NB4 (cell line): ENCODE results near the gene ETV5.

Experiments used
- CTCF ChIP-seq: IDR thresholded peaks from one replicate; pipeline ENCODE4 v1.5.1; 2012; ENCODE audit warnings: low read depth, low read length
- MAX ChIP-seq: IDR thresholded peaks from 2 replicates; pipeline ENCODE4 v1.6.1; 2011; ENCODE audit warnings: low read depth, low read length
- MYC ChIP-seq: IDR thresholded peaks from 2 replicates; pipeline ENCODE4 v1.6.1; 2011; ENCODE audit warnings: low read depth, low read length
- POLR2A ChIP-seq: IDR thresholded peaks from 2 replicates; pipeline ENCODE4 v1.6.1; 2011; ENCODE audit warnings: mild to moderate bottlenecking; ENCODE audit not compliant: insufficient read length; ENCODE audit errors: extremely low read depth

GRCh38 chr3:186004209-186004608 lies 104.7 kb downstream of the ETV5 start:
- TF ChIP-seq CTCF, result no peak
- TF ChIP-seq POLR2A, result no peak
- TF ChIP-seq MYC, result no peak
- TF ChIP-seq MAX, result no peak
